Renal cortical epithelial cell (primary cell): ENCODE measurements around the gene BNIP5. TPM values are rescaled to one million over a fixed set of nuclear protein-coding genes. Genes with fewer than 3 reads are reported as not detected.

Experiments
- DNase-seq: peaks from one replicate; pipeline ENCODE4 v3.0.0-alpha.2; 2011; ENCODE audit warnings: low read depth
- total RNA-seq: library from RNA; depleted of rRNA; stranded (reverse); fragments of >200 nt; gene quantifications from 2 replicates; pipeline ENCODE4 v1.2.3, GENCODE V29; 2014

Gene BNIP5
- total RNA-seq, 1 donor from 2014 or later, result not detected

DNA sequence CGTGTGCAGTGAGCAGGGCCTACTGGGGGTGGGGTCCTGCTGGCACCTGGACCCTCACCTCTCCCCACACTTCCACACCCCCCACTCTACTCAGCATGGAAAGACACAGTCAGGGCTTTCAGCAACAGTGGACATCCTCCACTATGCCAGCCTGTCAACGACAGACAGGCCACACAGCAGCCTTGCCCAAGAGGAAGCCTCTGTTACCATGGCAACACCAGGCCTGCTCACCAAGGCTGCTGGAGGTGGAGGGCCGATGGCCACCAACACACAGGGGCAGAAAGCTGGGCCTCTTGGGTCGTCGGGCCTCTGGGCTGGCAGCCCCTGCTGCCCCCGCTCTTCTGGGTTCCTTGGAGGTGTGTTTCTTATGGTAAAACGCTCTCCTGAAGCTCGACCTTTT is 13.6 kb downstream of the BNIP5 start:
- DNase-seq, result no peak

DNA sequence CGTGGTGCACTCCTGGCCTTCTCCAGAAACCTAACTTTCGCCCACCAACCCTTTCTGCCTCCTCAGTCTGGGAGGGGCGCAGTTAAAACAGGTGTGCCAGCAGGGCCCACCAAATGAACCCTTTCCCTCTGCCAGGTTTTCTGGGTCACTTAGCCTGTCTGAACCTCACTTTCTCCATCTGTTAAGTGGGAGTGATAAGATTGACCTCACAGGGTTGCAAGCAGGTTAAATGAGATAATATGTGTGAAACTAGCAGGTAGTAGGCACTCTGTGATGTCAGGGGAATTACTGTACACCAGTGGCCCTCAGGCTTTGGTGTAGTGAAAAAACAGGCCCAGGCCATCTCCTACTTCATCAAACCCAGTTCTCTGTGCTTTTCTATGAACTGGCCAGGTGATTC is 14.1 kb downstream of the BNIP5 start:
- DNase-seq, result no peak

DNA sequence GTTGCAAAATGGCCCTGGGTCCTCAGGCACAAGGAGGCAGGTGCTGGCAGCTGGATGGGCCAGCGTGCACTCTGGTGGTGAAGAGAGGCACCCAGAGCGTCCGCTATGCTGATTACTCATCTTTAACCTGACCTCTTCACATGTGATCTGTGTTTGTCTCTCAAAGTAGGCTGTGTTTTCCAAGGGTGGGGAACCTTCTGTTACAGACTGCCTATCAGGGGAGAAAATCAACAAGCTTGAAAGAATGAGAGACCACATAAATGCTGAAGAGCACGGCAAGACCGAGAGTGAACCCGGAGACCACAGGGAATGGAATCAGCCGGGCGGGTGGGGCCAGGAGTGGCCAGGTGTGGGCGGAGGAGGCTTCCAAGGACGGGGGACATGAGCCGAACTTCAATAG is 16.2 kb downstream of the BNIP5 start:
- DNase-seq, result peak; percentile 33

DNA sequence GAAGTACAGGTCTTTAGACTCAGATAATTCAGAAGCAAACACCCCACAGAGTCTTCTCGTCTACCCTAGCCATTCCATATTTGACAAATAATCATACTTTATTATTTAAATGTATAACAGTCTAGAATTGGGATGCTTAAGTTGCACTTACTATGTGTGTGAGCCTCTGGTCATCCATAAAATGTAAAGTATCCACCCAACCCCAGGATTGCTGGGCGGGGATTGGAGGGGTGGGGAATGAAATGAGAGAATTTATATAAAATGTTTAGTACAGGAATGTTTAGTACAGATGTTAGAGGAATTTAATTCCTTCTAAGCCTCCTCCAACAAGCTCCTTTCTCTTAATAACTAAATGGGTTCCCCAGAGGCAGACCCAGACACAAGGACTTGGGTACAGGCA is 16.9 kb downstream of the BNIP5 start:
- no peak for DNase-seq

DNA sequence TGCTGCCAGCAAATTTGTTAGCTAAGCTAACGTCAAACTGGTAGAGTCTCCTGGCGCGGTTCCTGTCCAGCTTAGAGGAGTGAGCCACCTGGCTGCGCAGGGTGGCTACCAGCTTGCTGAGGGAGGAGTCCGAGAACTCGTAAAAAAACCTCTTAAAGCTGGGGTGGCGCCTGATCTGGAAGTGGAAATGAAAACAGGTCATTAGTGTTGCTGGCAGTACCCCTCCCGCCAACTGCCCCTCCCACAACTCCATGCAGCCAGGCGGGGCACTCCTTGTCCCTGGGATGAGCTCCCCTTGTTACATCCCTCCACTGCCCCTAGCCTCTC is 17.3 kb downstream of the BNIP5 start:
- DNase-seq, result no peak

DNA sequence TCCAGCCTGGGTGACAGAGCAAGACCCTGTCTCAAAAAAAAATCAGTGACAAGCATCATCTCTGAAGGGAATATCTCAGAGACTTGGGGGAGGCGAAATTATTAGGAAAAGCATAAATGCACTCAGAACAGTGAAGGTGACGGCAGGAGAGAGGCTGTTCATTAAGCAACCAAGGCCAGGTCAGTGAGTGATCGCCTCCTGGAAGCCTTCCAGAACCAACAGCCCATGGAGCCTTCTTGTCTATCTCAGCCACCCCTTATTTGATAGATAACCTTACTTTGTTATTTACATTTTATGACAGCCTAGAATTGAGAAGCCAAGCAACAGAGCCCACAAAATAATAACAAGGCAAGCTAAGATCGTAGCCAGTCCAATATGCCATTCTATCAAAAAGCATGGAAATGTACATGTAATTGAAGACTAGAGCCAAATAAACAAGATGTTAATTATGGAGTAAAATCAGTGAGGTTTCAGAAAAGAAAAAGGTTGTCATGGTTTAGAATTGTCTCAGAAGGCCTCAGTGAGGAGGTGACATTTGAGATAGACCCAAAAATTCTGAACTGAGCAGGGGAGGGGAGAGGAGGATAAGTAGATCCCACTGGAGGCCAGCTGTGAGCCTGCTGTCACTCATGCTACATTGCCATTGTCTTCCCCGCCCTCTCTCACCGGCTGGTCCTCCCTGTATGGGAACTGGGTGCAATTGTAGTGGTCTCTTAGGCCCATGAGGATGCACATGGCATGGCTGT is 17.8 kb downstream of the BNIP5 start:
- peak; percentile 14 for DNase-seq

DNA sequence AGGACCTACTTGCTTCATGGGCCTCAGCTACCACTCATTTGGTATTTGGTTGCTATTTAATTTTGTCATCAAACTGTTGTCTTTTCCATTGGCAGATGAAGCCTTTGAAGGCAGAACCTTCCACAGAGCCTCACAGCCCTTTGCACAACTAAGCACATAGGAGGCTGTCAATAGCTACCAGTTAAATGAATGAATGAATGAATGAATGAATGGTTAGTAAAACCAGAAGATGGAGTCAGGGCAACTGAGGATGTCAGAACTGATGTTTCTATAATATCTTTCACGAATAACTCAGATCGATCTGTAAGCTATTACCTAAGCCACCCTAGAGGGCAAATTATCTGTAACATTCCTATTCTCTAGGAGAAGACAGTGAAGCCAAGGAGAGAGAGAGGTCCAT is 19.1 kb downstream of the BNIP5 start:
- DNase-seq, result no peak

DNA sequence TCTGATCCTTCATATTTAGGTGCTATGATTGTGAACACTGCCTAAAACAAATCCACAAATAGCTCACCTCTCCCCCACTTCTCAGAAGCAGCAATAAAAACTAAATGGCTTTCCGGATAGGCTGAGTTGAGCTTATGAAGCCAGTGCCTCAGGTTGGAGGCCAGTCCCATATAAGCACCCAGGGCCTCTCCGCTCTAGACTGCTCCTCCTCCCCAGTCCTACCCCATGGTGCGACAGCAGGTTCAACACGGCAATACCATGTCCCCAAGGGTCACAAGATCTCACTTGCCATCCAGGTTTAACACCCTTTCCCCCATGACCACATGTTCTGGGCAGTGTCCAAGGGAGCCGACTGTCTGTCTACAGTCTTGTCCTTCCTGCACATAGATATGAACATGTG is 20.8 kb downstream of the BNIP5 start:
- no peak for DNase-seq

DNA sequence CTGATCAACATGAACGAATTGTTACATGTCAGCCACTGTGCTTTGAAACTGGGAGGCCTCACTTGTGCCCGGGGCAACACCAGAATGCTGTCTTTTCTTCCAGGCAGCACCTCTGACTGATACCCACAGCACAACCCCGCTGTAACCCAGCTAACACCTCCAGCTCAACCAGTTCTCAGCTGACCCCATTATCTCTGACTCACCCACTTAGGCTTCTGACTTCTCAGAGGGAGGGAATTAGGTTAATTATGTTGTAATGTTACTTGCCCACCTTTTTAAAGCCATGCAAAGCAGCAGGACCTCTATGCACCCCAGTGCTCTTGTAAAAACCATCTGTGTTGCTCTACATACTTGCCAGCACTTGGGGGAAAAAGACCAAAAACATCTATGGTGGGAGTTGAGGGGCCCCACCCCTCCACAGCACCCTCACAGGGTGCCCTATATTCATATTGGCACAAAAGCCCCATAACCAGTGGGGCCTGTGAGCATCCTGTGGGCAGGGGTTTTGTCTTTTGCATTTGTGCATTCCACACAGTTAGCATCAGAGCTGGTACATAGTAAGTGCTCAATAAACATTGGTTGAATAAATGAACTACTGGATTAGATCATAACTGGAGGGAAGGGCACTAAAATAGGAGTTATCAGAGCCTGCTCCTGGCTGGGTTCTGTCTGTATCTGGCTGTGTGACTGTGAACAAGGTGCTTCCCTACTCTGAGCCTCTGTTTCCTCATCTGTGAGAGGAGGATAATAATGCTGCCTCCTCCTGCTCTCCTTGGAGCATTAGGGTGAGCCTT is 22.3 kb downstream of the BNIP5 start:
- peak; percentile 80 for DNase-seq

DNA sequence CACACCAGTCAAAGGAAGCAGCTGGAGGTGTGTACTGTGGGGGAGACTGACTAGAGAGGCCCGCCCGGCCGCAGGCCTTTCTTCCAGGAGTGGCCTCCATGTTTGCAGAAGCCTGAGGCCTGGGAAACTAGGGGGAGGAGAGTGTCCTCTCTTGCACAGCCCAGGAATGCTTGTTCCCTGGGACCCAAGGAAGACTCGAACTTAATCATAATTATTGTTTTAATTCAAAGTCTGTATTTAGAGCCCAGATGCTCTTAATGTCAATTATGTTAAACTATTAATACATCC is 23.1 kb downstream of the BNIP5 start:
- DNase-seq, result no peak

DNA sequence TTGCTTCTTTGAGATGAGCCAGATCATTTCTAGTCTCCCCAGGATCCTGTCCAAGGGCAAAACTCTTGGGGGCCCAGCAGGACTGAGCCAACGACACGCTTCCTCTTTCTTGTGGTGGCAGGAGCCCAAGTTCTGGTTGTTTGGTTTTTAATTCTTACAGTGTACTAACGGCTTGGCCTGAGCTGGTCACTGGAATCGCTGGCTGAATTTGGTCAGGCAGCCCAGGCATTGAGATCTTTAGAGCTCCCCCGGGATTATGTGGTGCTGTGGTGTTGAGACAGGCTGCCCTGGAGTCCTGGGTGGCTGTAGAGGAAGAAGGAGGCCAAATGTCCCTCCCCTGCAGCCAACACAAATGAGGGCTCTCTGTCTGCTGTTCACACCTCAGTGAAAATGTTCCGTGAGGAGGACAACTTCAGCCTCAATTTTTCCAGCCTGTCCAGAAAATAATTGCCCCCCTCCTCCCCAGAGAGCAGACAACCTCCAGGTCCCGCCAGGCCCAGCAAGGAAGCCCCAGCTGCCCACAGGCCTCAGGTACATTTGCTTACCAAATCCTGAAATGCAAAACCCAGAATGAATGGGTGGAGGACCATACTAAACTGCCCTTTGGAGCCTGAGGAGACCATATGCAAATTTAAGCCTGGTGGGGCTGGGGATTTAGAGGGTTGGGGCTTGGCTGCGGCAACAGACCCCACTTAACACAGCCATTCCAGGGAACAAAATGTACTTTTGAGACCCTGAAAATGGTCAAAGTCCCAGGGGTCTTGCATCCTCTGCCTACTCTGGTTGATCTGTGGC is 23.6 kb downstream of the BNIP5 start:
- no peak for DNase-seq

DNA sequence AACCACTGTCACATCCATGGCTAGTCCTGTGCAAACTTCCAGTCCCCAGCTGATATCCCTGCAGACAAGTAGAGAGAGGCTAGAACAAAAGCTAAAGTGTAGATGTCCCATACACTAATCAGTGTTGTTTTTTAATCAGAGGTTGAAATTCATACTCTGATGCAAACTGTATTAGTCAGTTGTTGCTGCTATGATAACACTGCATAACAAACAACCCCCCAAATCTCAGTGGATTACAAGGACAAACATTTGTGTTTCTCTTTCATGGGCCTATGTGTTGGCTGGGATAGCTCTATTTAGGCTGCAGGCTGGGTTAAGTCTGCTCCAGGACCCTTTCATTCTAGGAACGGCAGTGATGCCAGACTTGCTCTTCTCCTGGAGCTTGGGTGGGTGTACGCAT is 26.8 kb downstream of the BNIP5 start:
- no peak for DNase-seq

DNA sequence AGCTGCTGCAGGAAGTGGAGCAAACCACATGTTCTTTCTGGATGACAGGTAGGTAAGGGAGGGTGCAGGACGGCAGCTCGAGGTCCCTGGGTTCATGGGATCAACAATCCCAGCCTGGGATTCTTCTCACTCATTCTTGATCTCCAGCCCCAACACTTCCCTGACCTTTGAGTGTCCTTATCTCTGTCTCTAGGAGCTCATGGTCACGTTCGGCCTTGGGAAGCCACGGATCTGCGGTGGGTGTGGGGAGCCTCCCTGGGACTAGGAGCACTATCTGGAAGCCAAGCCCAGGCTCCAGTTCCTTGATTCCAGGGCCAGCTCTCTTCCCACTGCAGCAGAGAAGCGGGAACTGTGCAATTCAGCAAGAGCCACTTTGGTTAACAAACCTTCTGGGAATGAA is 27.5 kb downstream of the BNIP5 start:
- DNase-seq, result no peak

DNA sequence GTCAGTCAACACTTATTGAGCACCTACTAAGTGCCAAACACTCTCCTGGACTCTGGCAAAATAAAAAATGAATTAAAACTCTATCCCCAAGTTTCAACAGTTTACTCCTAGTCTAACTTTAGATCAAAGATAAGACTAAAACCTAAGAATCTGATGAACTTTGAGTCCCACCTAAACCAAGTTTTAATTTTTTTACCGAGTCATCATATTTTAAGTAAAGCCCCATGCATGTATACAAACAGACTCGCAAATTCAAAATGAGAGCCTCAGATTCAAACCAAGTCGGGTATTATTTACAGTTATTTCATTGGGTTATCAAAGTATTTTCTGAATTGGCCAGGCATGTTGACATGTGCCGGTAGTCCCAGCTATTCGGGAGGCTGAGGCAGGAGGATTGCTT is 28.2 kb downstream of the BNIP5 start:
- DNase-seq, result no peak

DNA sequence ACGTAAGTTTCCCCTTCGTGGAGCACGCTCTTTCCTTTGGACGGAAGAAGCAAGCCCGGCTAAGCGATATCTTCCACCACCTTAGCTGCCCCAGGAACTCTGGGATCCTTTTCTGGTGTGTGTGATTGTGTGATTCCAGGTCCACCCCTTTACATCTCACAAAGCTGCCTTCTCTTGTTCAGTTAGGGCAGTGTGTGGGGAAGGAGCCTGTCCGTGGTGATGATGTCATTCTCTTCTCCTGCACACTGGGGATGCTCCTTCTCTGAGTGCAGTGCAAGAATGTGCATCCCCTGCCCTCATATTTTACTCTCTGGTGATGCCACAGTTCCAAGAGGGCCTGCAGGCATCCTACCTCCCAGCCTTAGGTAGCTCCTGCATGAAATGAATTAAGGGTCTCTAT is 30.3 kb downstream of the BNIP5 start:
- no peak for DNase-seq

DNA sequence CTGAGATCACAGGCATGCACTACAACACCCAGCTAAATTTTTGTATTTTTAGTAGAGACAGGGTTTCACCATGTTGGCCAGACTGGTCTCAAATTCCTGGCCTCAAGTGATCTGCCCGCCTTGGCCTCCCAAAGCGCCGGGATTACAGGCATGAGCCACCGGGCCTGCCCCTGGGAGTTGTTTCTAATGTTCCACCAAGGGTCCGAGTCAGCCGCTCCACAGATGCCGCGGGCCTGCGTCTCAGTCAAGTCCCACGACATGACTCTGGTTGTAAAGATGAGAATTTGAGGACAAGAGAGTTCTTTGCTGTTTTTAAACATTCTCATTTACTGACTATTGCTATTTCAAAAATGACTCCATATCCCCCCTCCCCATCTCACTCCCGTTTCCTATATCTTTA is 30.8 kb downstream of the BNIP5 start:
- no peak for DNase-seq

DNA sequence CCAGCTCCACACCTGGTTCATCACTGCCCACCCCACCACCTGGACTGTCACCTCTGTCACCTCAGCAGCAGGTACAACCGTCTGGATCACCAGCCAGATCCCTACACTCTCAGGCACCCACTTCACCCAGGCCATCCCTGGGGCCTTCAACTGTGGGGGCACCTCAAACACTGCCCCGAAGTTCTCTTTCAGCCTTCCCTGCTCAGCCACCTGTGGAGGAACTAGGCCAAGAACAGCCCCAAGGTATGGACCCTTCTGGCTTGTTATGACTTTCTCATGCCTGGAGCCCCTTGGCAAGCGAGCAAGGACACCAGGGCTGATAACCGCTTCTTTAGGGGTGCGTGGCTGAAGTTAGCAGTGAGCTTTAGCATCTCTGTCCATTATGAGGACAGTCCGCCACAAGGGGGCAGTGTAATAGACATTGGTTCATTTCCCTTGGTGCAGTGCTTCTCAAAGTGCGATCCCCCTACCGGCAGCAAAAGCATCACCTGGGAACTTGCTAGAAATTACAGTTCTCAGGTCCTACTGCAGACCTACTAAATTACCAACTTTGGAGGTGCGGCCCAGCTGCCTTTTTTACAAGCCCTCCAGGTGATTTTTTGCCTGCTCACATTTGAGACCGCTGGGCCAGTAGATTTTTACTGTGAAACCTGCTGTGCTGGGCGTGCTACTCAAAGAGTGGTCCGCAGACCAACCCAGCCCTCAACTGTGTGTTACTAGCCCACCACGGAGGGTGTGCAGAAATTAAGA is 34.3 kb downstream of the BNIP5 start:
- peak; percentile 85 for DNase-seq

DNA sequence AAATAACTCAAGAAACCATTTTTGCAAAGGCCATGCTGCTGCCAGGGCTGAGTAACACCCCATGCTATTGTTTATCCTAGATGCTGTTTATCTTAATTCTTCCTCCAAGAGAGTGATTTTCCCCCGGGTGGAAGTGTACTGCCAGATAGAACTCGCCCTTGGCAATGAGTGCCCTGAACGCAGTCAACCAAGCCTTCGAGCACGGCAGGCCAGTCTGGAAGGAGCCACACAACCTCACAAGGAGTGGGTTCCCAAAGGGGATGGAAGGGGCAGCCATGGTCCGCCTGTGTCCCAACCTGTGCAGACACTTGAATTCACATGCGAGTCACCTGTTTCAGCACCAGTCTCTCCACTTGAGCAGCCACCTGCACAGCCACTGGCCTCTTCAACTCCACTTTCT is 34.9 kb downstream of the BNIP5 start:
- no peak for DNase-seq

DNA sequence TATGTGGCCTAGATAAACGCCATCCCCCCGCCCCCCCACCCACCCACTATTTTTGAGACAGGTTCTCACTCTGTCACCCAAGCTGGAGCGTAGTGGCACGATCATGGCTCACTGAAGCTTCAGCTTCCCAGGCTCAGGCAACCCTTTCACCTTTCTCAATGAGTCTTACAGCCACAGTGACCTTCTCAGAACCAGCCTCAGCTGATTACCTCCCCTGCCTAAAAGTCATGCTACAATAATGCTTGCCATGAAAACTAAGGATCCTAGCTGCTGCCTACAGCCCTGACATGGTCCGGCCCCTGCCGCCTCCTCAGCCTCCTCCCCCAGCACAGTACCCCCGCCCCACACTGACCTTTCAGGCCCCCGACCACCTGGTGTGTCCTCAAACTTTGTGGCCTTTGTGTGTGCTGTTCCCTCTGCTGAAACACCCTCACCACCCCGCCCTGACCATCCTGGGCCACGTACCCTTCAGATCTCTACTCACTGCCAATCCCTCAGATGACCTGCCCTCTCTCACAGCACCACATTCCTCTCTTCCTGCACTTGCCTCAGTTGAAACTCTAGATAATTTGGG is 35.5 kb downstream of the BNIP5 start:
- DNase-seq, result no peak

DNA sequence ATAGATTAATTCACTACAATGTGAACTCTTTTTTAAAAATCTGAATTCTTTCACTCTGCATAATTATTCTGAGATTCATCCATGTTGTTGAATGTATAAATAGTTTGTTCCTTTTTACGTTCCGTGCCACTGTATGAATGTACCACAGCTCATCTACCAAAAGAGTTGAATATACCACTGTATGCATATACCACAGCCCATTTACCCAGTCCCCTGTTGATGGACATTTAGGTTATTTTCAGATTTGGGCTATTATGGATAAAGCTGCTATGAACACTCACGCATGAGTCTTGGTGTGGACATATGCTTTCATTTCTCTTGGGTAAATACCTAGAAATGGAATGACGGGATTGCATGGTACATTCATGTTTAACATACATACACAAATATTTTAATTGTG is 38.7 kb downstream of the BNIP5 start:
- no peak for DNase-seq

DNA sequence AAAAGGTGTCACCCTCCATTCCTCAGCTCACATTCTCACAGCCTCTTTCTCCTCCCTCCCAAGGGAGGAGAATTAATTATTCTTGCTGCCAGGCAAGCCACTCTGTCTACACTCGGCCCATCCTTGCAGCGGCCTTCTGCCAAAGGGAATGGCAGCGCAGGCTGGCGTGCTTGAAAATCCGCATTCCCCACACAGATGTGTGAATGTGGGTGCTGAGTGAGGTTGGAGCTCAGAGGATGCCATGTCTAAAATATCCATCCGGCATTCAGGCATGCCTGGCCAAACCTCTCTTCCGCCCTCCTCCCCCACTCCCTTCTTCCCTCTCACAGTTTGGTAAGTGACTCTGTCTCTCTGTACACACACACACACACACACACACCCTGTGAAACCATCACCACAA is 39.2 kb downstream of the BNIP5 start:
- DNase-seq, result no peak

DNA sequence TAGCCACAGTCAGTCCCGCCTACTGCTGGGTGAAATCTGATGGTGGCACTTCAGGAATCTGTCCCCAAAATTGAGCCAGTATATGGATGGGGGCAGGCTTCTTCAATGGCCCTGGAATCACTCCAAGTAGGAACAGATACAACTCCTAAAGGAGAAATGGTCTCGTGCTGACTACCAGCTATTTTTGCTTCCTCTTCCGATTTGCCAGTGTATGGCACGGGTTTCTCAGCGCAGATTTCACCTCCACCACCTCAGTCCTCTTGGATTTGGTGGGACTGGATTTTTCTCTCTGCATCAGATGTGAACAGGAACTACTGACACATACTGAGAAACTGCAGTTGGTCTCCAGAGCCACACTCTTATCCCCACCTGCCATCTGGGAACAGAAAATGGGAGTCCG is 39.6 kb downstream of the BNIP5 start:
- DNase-seq, result no peak
